HG03565 (cell line): ENCODE results near the gene CCDC85A.

Experiments
- ATAC-seq: cut with Tn5 transposase; IDR thresholded peaks from one replicate; pipeline ENCODE4 v1.9.1; 2021; ENCODE audit warnings: mild to moderate bottlenecking, moderate library complexity; ENCODE audit not compliant: unreplicated experiment

CCDC85A gene

GRCh38 chr2:56292951-56293350, 109.2 kb downstream of the CCDC85A start:
- ATAC-seq, result no peak

- ATAC-seq, result no peak
These were observed 111.9 kb downstream of the CCDC85A start for GRCh38 chr2:56295666-56296065.

GRCh38 chr2:56297671-56298070, 113.9 kb downstream of the CCDC85A start:
- ATAC-seq, result no peak

- no peak for ATAC-seq
These were observed 115.4 kb downstream of the CCDC85A start for GRCh38 chr2:56299171-56299691.

- ATAC-seq, result no peak
These were observed 125.9 kb downstream of the CCDC85A start for GRCh38 chr2:56309626-56310170.

GRCh38 chr2:56313500-56313921, 129.7 kb downstream of the CCDC85A start:
- ATAC-seq, result no peak

- ATAC-seq, result no peak
These were observed 130.6 kb downstream of the CCDC85A start for GRCh38 chr2:56314371-56314770.

GRCh38 chr2:56314796-56315195, 131.0 kb downstream of the CCDC85A start:
- ATAC-seq, result no peak

- no peak for ATAC-seq
These were observed 131.6 kb downstream of the CCDC85A start for GRCh38 chr2:56315376-56315775.

GRCh38 chr2:56316011-56316410, 132.2 kb downstream of the CCDC85A start:
- no peak for ATAC-seq

- ATAC-seq, result no peak
These were observed 134.4 kb downstream of the CCDC85A start for GRCh38 chr2:56318147-56318546.

- ATAC-seq, result no peak
These were observed 142.0 kb downstream of the CCDC85A start for GRCh38 chr2:56325661-56326345.

- ATAC-seq, result no peak
These were observed 142.6 kb downstream of the CCDC85A start for GRCh38 chr2:56326346-56326741.

GRCh38 chr2:56331810-56332209, 148.0 kb downstream of the CCDC85A start:
- ATAC-seq, result no peak

- no peak for ATAC-seq
These were observed 150.2 kb downstream of the CCDC85A start for GRCh38 chr2:56333812-56334485.

GRCh38 chr2:56334622-56335021, 150.8 kb downstream of the CCDC85A start:
- no peak for ATAC-seq

- no peak for ATAC-seq
These were observed 151.3 kb downstream of the CCDC85A start for GRCh38 chr2:56335101-56335500.

- no peak for ATAC-seq
These were observed 153.6 kb downstream of the CCDC85A start for GRCh38 chr2:56337342-56337741.

- ATAC-seq, result no peak
These were observed 154.4 kb downstream of the CCDC85A start for GRCh38 chr2:56338232-56338631.

GRCh38 chr2:56344771-56345170, 161.0 kb downstream of the CCDC85A start:
- no peak for ATAC-seq

GRCh38 chr2:56347881-56348280, 164.1 kb downstream of the CCDC85A start:
- ATAC-seq, result no peak
